ENCODE measurements around the gene ANXA2.

GRCh38 chr15:60384053-60384452, 13.7 kb downstream of the ANXA2 start:
- no peak for TF ChIP-seq CTCF (conservative IDR thresholded peaks at IDR 0.05; ENCODE audit: low read length)
- TF ChIP-seq EZH2phosphoT487 (IDR thresholded peaks at IDR 0.05; ENCODE audit: borderline replicate concordance, low read depth, low read length): no peak
